Endothelial cell of umbilical vein (primary cell): ENCODE measurements around the gene CEP83. TPM values are rescaled to one million over a fixed set of nuclear protein-coding genes. Genes with fewer than 3 reads are reported as not detected.
A peak's percentile ranks its signal among the peaks of the same experiment; 100 is the strongest.

Source experiments
- Bru-seq: library from RNA; stranded (reverse); fragments of 400-500 nt; gene quantifications from one replicate; lab custom pipeline; 2021; lab: Mats Ljungman, UMichigan
- BruChase-seq, 2 experiments: library from RNA; stranded (reverse); fragments of 400-500 nt; gene quantifications; one replicate each; lab custom pipeline; 2021; lab: Mats Ljungman, UMichigan
- BruUV-seq: library from RNA; stranded (reverse); fragments of 400-500 nt; replicated peaks from 2 replicates; lab custom pipeline; 2021; lab: Mats Ljungman, UMichigan
- CTCF ChIA-PET: fragments of 300-600, 350-600 bp; sonication (Branson Sonifier 250); formaldehyde crosslinking; loops from one replicate; lab custom pipeline; 2021; ENCODE audit warnings: antibody characterized with exemption, inconsistent platforms; lab: Charles Lee
- POLR2A ChIA-PET: fragments of 300-600, 350-600 bp; sonication (Branson Sonifier 250); formaldehyde crosslinking; loops from one replicate; lab custom pipeline; 2021; ENCODE audit warnings: antibody characterized with exemption, inconsistent platforms; lab: Charles Lee
- DNase-seq: peaks from one replicate; pipeline ENCODE4 v3.0.0-alpha.2; 2011; ENCODE audit warnings: low read depth, low spot score
- FAIRE-seq: peaks from 2 replicates; lab custom pipeline; 2011; peaks lifted over from hg19 to GRCh38; lab: Jason Lieb, UNC
- H2AFZ ChIP-seq: 2 replicates; pipeline ENCODE4 v1.6.0; 2012; ENCODE audit warnings: low read depth, low read length, control low read depth, inconsistent platforms
- H3K27ac ChIP-seq: 2 replicates; pipeline ENCODE4 v1.5.1; 2011; ENCODE audit warnings: low read depth, mild to moderate bottlenecking, control low read depth, low read length, moderate library complexity; ENCODE audit not compliant: insufficient read depth
- H3K27me3 ChIP-seq, 2 experiments: 2 replicates each; pipeline versions ENCODE4 v1.6.0 to v1.6.1; 2011; ENCODE audit warnings: low read length in 2 of 2, mixed read lengths in 1 of 2; ENCODE audit not compliant: control insufficient read depth in 2 of 2, insufficient read depth in 2 of 2
- H3K36me3 ChIP-seq, 2 experiments: 2 replicates in 1 of 2; 3 replicates in 1 of 2; pipeline ENCODE4 v1.5.1; 2011; ENCODE audit warnings: low read length in 2 of 2, mild to moderate bottlenecking in 1 of 2, moderate library complexity in 1 of 2; ENCODE audit not compliant: control insufficient read depth in 2 of 2, insufficient read depth in 2 of 2; ENCODE audit errors: extremely low read depth in 1 of 2
- H3K4me1 ChIP-seq: 3 replicates; pipeline ENCODE4 v1.5.1; 2011; ENCODE audit warnings: mild to moderate bottlenecking, low read length; ENCODE audit not compliant: control insufficient read depth, insufficient read depth; ENCODE audit errors: extremely low read depth
- H3K4me2 ChIP-seq: 2 replicates; pipeline ENCODE4 v1.6.1; 2011; ENCODE audit warnings: low read length, control low read depth, mixed read lengths; ENCODE audit not compliant: insufficient read depth
- H3K4me3 ChIP-seq, 3 experiments: fragments of 200-600 bp in 1 of 3; sonication (generic), shearing (Covaris generic) in 1 of 3; replicated peaks in 1 of 3; 2 replicates each; pipeline ENCODE4 v1.5.1; 2011 to 2016; ENCODE audit warnings: control low read depth in 3 of 3, low read length in 3 of 3, mild to moderate bottlenecking in 2 of 3, inconsistent platforms in 1 of 3, low read depth in 1 of 3, moderate library complexity in 1 of 3; ENCODE audit not compliant: insufficient read depth in 1 of 3
- H3K79me2 ChIP-seq: 2 replicates; pipeline ENCODE4 v1.6.0; 2012; ENCODE audit warnings: low read length, inconsistent platforms; ENCODE audit not compliant: control insufficient read depth, insufficient read depth
- H3K9ac ChIP-seq: replicated peaks from 2 replicates; pipeline ENCODE3; 2011; ENCODE audit warnings: low read length, control low read depth; ENCODE audit not compliant: insufficient read depth; ENCODE audit errors: extremely low read depth
- H3K9me1 ChIP-seq: replicated peaks from 3 replicates; pipeline ENCODE4 v1.6.0; 2011; ENCODE audit warnings: mild to moderate bottlenecking, low read length; ENCODE audit not compliant: control insufficient read depth, insufficient read depth; ENCODE audit errors: extremely low read depth
- H3K9me3 ChIP-seq: replicated peaks from 2 replicates; pipeline ENCODE4 v1.5.1; 2012; ENCODE audit warnings: low read length, inconsistent platforms; ENCODE audit not compliant: control insufficient read depth, insufficient read depth
- H4K20me1 ChIP-seq: replicated peaks from 2 replicates; pipeline ENCODE3; 2011; ENCODE audit warnings: mild to moderate bottlenecking, low read length; ENCODE audit not compliant: control insufficient read depth, insufficient read depth; ENCODE audit errors: extremely low read depth
- MYC ChIP-seq: IDR thresholded peaks from one replicate; pipeline ENCODE4 v1.6.1; 2011; ENCODE audit warnings: mild to moderate bottlenecking, low read depth, low read length
- POLR2A ChIP-seq: IDR thresholded peaks from 2 replicates; pipeline ENCODE4 v1.6.1; 2012; ENCODE audit warnings: low read depth, mild to moderate bottlenecking, control low read depth, low read length
- POLR2AphosphoS5 ChIP-seq: IDR thresholded peaks from 2 replicates; pipeline ENCODE4 v1.6.1; 2012; ENCODE audit warnings: low read depth, mild to moderate bottlenecking, control low read depth, low read length, moderate library complexity; ENCODE audit not compliant: insufficient read depth
- dilution Hi-C: fragments of 300-500 bp; cut with MboI; formaldehyde crosslinking; loops from one replicate; pipeline ENCODE4 v1.15.0; 2019; ENCODE audit warnings: low sequenced_read_pairs; ENCODE audit not compliant: extremely low pct_ligation_motif_present
- intact Hi-C: fragments of 100-400 bp; cut with micrococcal nuclease; formaldehyde crosslinking; loops from one replicate; pipeline ENCODE4 v1.10.0; 2022
- long read RNA-seq: library from polyadenylated mRNA; stranded (forward); transcript quantifications from one replicate; pipeline ENCODE4 v2.0.0, GENCODE V29; 2021
- polyA minus RNA-seq, 3 experiments: library from RNA; depleted of rRNA, polyadenylated mRNA; stranded (reverse); fragments of >200 nt; gene quantifications; 1 replicate in 1 of 3; 2 replicates in 2 of 3; pipeline ENCODE4 v1.2.3, GENCODE V29; 2011
- polyA plus RNA-seq, 4 experiments: library from polyadenylated mRNA; depleted of rRNA in 3 of 4; stranded (reverse) in 3 of 4; unstranded in 1 of 4; fragments of >200 nt; gene quantifications; 2 replicates each; pipeline versions ENCODE4 v1.2.1 to v1.2.3, GENCODE V29; 2011 to 2012; ENCODE audit warnings: missing spikeins in 1 of 4
- total RNA-seq: library from RNA; stranded (reverse); gene quantifications from 2 replicates; pipeline ENCODE4 v1.2.3, GENCODE V29; 2021
- TF ChIP-seq, protein P1 (sequence below): IDR thresholded peaks from 2 replicates; pipeline ENCODE4 v1.6.1; 2011; ENCODE audit not compliant: insufficient read depth, insufficient read length
- TF ChIP-seq, protein P2 (sequence below), 2 donors: IDR thresholded peaks; 1 replicate in 1 of 2; 2 replicates in 1 of 2; pipeline ENCODE4 v1.5.1; 2011; ENCODE audit warnings: low read length in 2 of 2, mild to moderate bottlenecking in 2 of 2, moderate library complexity in 2 of 2, control low read depth in 1 of 2, inconsistent platforms in 1 of 2, low read depth in 1 of 2; ENCODE audit not compliant: insufficient read depth in 1 of 2; ENCODE audit errors: extremely low read depth in 1 of 2

CEP83 gene, protein sequence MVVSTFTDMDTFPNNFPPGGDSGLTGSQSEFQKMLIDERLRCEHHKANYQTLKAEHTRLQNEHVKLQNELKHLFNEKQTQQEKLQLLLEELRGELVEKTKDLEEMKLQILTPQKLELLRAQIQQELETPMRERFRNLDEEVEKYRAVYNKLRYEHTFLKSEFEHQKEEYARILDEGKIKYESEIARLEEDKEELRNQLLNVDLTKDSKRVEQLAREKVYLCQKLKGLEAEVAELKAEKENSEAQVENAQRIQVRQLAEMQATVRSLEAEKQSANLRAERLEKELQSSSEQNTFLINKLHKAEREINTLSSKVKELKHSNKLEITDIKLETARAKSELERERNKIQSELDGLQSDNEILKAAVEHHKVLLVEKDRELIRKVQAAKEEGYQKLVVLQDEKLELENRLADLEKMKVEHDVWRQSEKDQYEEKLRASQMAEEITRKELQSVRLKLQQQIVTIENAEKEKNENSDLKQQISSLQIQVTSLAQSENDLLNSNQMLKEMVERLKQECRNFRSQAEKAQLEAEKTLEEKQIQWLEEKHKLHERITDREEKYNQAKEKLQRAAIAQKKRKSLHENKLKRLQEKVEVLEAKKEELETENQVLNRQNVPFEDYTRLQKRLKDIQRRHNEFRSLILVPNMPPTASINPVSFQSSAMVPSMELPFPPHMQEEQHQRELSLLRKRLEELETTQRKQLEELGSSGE
- total RNA-seq (15.3 and 15.8 TPM in 2 replicates), polyA plus RNA-seq (2.5 and 2.9 TPM in 2 replicates), polyA minus RNA-seq (5.4 and 7.0 TPM in 2 replicates), Bru-seq, nascent RNA (percentile 68 among the genes with signal in this experiment), BruChase-seq, experiment 1, labeled RNA remaining after a 6-hour chase (percentile 56 among the genes with signal in this experiment), BruChase-seq, experiment 2, labeled RNA remaining after a 2-hour chase (percentile 64 among the genes with signal in this experiment)
- polyA plus RNA-seq (2011; cell fraction: cytosol; rRNA removed), result 2.9 and 3.2 TPM in 2 replicates
- 21.0 and 31.4 TPM in 2 replicates for polyA plus RNA-seq (2011; cell fraction: nucleus; rRNA removed)
- polyA plus RNA-seq (2012), result 6.0 and 9.6 TPM in 2 replicates
- 6.1 TPM for polyA minus RNA-seq (2011; cell fraction: cytosol; rRNA and poly(A)+ RNA removed)
- polyA minus RNA-seq (2011; cell fraction: nucleus; rRNA and poly(A)+ RNA removed), result 28.9 and 40.4 TPM in 2 replicates
- long read RNA-seq, partial matches to known transcripts, result 0 of 12 reads
- long read RNA-seq, other reads (novel, unspliced or antisense), result 7 of 12 reads

DNA sequence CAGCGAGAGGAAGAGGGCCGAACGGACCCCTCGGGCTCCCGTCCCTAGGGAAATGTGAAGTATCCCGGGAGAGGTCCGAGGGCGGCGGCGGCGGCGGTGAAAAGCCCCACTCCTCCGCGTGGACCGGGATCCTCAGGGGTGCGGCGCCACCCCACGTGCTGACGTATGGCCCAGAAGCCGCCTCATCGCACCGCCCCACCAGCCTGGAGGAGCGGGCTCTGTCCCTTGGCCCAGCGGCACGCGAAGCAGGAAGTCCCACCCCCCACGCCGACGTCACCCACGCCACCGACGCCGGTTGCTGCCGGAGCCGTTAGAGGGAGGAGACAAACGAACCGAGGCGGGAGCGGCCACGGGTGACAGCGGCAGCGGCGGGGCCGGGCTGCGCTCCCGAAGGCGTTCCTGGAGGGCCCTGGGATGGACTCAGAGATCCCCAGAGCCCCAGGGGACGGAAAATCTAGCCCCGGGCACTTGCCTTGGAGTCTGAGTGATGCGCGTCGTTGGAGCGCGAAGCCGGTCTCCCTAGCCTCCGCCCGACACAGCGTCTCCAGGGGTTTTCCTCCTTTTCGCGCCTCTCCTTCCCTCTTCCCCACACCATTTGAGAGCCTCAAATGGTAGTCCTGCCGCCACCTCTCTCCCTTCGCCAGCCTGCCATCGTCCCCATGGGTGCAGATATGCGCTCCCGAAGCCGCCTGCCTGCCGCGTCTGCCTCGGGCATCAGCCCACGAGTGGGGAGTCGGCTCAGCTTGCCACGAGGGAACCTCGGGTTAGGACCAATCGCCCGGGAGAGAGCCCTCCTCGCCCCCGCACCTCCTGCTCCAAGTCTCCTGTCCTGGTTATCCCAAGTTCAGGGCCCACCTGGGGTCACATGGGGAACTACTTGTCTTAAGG is at the start of gene CEP83:
TSS of gene CEP83 (minus strand) at position 140 of the 888 bp plus-strand sequence. CDS start 47,377 bp downstream, outside the sequence.
- H3K4me1 ChIP-seq, result peaks cover 11% of the 10 kb centered on the region
- DNase-seq, result peak; percentile 94
- peak within 1 kb of the TSS; percentile 66 to 92 (median 87) for H3K4me3 ChIP-seq
- ChIA-PET CTCF (interaction anchor here (0.7 to 1.4 kb wide), 4 partner anchors 25 to 957 kb away, joined by 3 to 5 read pairs (median 4); no protein-coding TSS in a partner anchor), POLR2A (interaction anchor here (0.6 kb wide), 1 partner anchor 1072 kb away, joined by 6 read pairs; no protein-coding TSS in a partner anchor)
- intact Hi-C loops, result no loop called here
- H3K9ac ChIP-seq, result peak within 1 kb of the TSS; percentile 90
- H3K4me2 ChIP-seq, result peak within 1 kb of the TSS; percentile 93
- peaks cover 14% of the 10 kb centered on the region for H3K79me2 ChIP-seq
- dilution Hi-C loops, result no loop called here
- TF ChIP-seq, protein P1, sequence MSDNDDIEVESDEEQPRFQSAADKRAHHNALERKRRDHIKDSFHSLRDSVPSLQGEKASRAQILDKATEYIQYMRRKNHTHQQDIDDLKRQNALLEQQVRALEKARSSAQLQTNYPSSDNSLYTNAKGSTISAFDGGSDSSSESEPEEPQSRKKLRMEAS, result peak; percentile 65
- TF ChIP-seq POLR2A (peak; percentile 77), POLR2AphosphoS5 (peak; percentile 86), MYC (peak; percentile 40)
- TF ChIP-seq, protein P2, sequence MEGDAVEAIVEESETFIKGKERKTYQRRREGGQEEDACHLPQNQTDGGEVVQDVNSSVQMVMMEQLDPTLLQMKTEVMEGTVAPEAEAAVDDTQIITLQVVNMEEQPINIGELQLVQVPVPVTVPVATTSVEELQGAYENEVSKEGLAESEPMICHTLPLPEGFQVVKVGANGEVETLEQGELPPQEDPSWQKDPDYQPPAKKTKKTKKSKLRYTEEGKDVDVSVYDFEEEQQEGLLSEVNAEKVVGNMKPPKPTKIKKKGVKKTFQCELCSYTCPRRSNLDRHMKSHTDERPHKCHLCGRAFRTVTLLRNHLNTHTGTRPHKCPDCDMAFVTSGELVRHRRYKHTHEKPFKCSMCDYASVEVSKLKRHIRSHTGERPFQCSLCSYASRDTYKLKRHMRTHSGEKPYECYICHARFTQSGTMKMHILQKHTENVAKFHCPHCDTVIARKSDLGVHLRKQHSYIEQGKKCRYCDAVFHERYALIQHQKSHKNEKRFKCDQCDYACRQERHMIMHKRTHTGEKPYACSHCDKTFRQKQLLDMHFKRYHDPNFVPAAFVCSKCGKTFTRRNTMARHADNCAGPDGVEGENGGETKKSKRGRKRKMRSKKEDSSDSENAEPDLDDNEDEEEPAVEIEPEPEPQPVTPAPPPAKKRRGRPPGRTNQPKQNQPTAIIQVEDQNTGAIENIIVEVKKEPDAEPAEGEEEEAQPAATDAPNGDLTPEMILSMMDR (IDR thresholded peaks at IDR 0.05; ENCODE audit: extremely low read depth in 1 of 2, insufficient read depth in 1 of 2, low read depth in 1 of 2, low read length in 2 of 2), result no peak
- H3K27me3 ChIP-seq, result no peaks in the 10 kb centered on the region
- BruUV-seq, result TSS peak; percentile 74
- no peaks in the 10 kb centered on the region for H3K9me3 ChIP-seq
- peak within 1 kb of the TSS; percentile 79 for H3K27ac ChIP-seq
- H4K20me1 ChIP-seq, result no peaks in the 10 kb centered on the region
- no peaks in the 10 kb centered on the region for H3K9me1 ChIP-seq
- H2AFZ ChIP-seq, result peak within 1 kb of the TSS; percentile 63
- peak; percentile 95 for FAIRE-seq
- H3K36me3 ChIP-seq, result no peaks in the 10 kb centered on the region
